PC-3 (cell line): ENCODE measurements around the gene ERI3. TPM values are rescaled to one million over a fixed set of nuclear protein-coding genes. Genes with fewer than 3 reads are reported as not detected.

Experiments
- ATAC-seq: fragments of 200-7000 bp; cut with Tn5 transposase; 2 replicates; pipeline ENCODE4 v1.9.1; 2020; ENCODE audit warnings: mild to moderate bottlenecking, moderate library complexity
- BruUV-seq: library from RNA; stranded (reverse); fragments of 400-500 nt; replicated peaks from 2 replicates; lab custom pipeline; 2021; lab: Mats Ljungman, UMichigan
- CTCF ChIA-PET: fragments of 300-600 bp; sonication (Branson Sonifier 250); formaldehyde crosslinking; loops from one replicate; lab custom pipeline; 2022; ENCODE audit warnings: antibody characterized with exemption; lab: Charles Lee
- POLR2A ChIA-PET: fragments of 300-600 bp; sonication (Branson Sonifier 250); formaldehyde crosslinking; loops from one replicate; lab custom pipeline; 2022; ENCODE audit warnings: antibody characterized with exemption; ENCODE audit not compliant: unreplicated experiment; lab: Charles Lee
- DNase-seq: peaks from one replicate; pipeline ENCODE4 v3.0.0-alpha.2; 2015
- H2AFZ ChIP-seq: fragments of 300-600 bp; sonication (generic); 2 replicates; pipeline ENCODE4 v1.6.0; 2016; ENCODE audit warnings: antibody characterized with exemption, low read length
- H3F3A ChIP-seq: fragments of 300-600 bp; sonication (generic); one replicate; pipeline ENCODE4 v1.6.0; 2017; ENCODE audit warnings: antibody characterized with exemption, low read length, control low read depth, mild to moderate bottlenecking; ENCODE audit not compliant: unreplicated experiment
- H3K27ac ChIP-seq: fragments of 300-600 bp; sonication (generic); 2 replicates; pipeline ENCODE4 v1.5.1; 2016; ENCODE audit warnings: mild to moderate bottlenecking, low read length
- H3K27me3 ChIP-seq: fragments of 300-600 bp; sonication (generic); 2 replicates; pipeline ENCODE4 v1.6.1; 2016; ENCODE audit warnings: low read length, mixed read lengths
- H3K36me3 ChIP-seq: fragments of 300-600 bp; sonication (generic); 2 replicates; pipeline ENCODE4 v1.6.1; 2016; ENCODE audit warnings: low read depth, mixed run types, low read length, mixed read lengths
- H3K4me1 ChIP-seq: fragments of 300-600 bp; sonication (generic); 2 replicates; pipeline ENCODE4 v1.5.1; 2016; ENCODE audit warnings: low read length; ENCODE audit not compliant: insufficient read depth
- H3K4me2 ChIP-seq: fragments of 300-600 bp; sonication (generic); 2 replicates; pipeline ENCODE4 v1.6.0; 2016; ENCODE audit warnings: low read length
- H3K4me3 ChIP-seq: fragments of 300-600 bp; sonication (generic); 2 replicates; pipeline ENCODE4 v1.5.1; 2016; ENCODE audit warnings: mild to moderate bottlenecking, low read length, mixed read lengths
- H3K79me2 ChIP-seq: fragments of 300-600 bp; sonication (generic); 2 replicates; pipeline ENCODE4 v1.6.1; 2017; ENCODE audit warnings: low read length, mixed read lengths
- H3K9ac ChIP-seq: fragments of 300-600 bp; sonication (generic); 2 replicates; pipeline ENCODE4 v1.6.0; 2016; ENCODE audit warnings: mild to moderate bottlenecking, low read length
- H3K9me2 ChIP-seq: fragments of 300-600 bp; sonication (generic); replicated peaks from 2 replicates; pipeline ENCODE4 v1.6.1; 2016; ENCODE audit warnings: mixed run types, low read length, mixed read lengths
- H3K9me3 ChIP-seq: fragments of 300-600 bp; sonication (generic); 2 replicates; pipeline ENCODE4 v1.6.1; 2016; ENCODE audit warnings: low read length, mixed read lengths
- H4K20me1 ChIP-seq: fragments of 300-600 bp; sonication (generic); 2 replicates; pipeline ENCODE4 v1.6.1; 2016; ENCODE audit warnings: low read length, mixed read lengths
- CTCF ChIP-seq: fragments of 300-600 bp; sonication (generic); conservative IDR thresholded peaks from 2 replicates; pipeline ENCODE4 v1.5.1; 2017; ENCODE audit warnings: antibody characterized with exemption, low read depth, mild to moderate bottlenecking, low read length
- EZH2 ChIP-seq: fragments of 300-600 bp; sonication (generic); IDR thresholded peaks from one replicate; pipeline ENCODE4 v1.6.1; 2017; ENCODE audit warnings: antibody characterized with exemption, mild to moderate bottlenecking, low read length; ENCODE audit not compliant: unreplicated experiment
- EZH2phosphoT487 ChIP-seq: fragments of 300-600 bp; sonication (generic); IDR thresholded peaks from 2 replicates; pipeline ENCODE4 v1.6.1; 2018; ENCODE audit warnings: mild to moderate bottlenecking, antibody characterized with exemption, low read length, borderline replicate concordance
- intact Hi-C: fragments of 100-400 bp; cut with micrococcal nuclease; formaldehyde crosslinking; loops from 2 replicates; pipeline ENCODE4 v1.9.0; 2023
- total RNA-seq: library from RNA; depleted of rRNA; stranded (reverse); fragments of >200 nt; gene quantifications from 2 replicates; pipeline ENCODE4 v1.2.3, GENCODE V29; 2014

ERI3 gene
- total RNA-seq, 1 experiment from 2014 or later: 138 TPM

GRCh38 chr1:44261171-44261817 is 93.8 kb downstream of the ERI3 start:
- H3K27me3 ChIP-seq: no peaks in the 10 kb centered on the region
- no peak overlapping the region for H3K27ac ChIP-seq
- no peaks in the 10 kb centered on the region for H3K9me3 ChIP-seq
- H2AFZ ChIP-seq: no peak overlapping the region
- BruUV-seq: no TSS peak
- intact Hi-C loops: no loop called here
- no peaks in the 10 kb centered on the region for H3F3A ChIP-seq
- no peaks in the 10 kb centered on the region for H3K9me2 ChIP-seq
- H3K36me3 ChIP-seq: no peaks in the 10 kb centered on the region; the same call in 1 of the 2 replicates
- no peak for DNase-seq
- H4K20me1 ChIP-seq: no peaks in the 10 kb centered on the region
- POLR2A ChIA-PET: no interaction called here
- H3K4me1 ChIP-seq: 0 out of 2 replicates have a peak, but pooled peaks cover 7% of the 10 kb centered on the region
- H3K4me3 ChIP-seq: no peak overlapping the region
- no peak for ATAC-seq
- TF ChIP-seq EZH2: no peak
- TF ChIP-seq CTCF: no peak
- TF ChIP-seq EZH2phosphoT487: no peak
- no peaks in the 10 kb centered on the region for H3K79me2 ChIP-seq
- CTCF ChIA-PET: no interaction called here
- H3K4me2 ChIP-seq: no peak overlapping the region
- no peak overlapping the region for H3K9ac ChIP-seq

GRCh38 chr1:44260792-44261170 is 94.3 kb downstream of the ERI3 start:
- Histone ChIP-seq H3K9me3 (no peaks in the 10 kb centered on the region), H3K9me2 (no peaks in the 10 kb centered on the region), H3K27me3 (no peaks in the 10 kb centered on the region), H3K79me2 (no peaks in the 10 kb centered on the region), H3K9ac (no peak overlapping the region), H3K4me1 (0 out of 2 replicates have a peak, but pooled peaks cover 7% of the 10 kb centered on the region), H3K36me3 (no peaks in the 10 kb centered on the region; the same call in 1 of the 2 replicates), H3F3A (no peaks in the 10 kb centered on the region), H2AFZ (no peak overlapping the region), H3K4me2 (no peak overlapping the region), H3K27ac (no peak overlapping the region), H3K4me3 (no peak overlapping the region), H4K20me1 (no peaks in the 10 kb centered on the region)
- DNase-seq (no peak), ATAC-seq (peak; percentile 31; the same call in 1 of the 2 replicates)
- intact Hi-C loops: no loop called here
- no TSS peak for BruUV-seq
- TF ChIP-seq CTCF: no peak
- TF ChIP-seq EZH2: no peak
- TF ChIP-seq EZH2phosphoT487: no peak
- POLR2A ChIA-PET: no interaction called here
- CTCF ChIA-PET: no interaction called here

- Histone ChIP-seq H2AFZ (no peak overlapping the region), H3K9me3 (no peaks in the 10 kb centered on the region), H3K79me2 (no peaks in the 10 kb centered on the region), H3K36me3 (no peaks in the 10 kb centered on the region), H3K4me2 (no peak overlapping the region), H4K20me1 (no peaks in the 10 kb centered on the region), H3F3A (no peaks in the 10 kb centered on the region), H3K4me3 (no peak overlapping the region), H3K27ac (no peak overlapping the region), H3K9ac (no peak overlapping the region), H3K27me3 (no peaks in the 10 kb centered on the region), H3K9me2 (no peaks in the 10 kb centered on the region), H3K4me1 (0 out of 2 replicates have a peak, but pooled peaks cover 7% of the 10 kb centered on the region)
- POLR2A ChIA-PET: no interaction called here
- intact Hi-C loops: no loop called here
- no TSS peak for BruUV-seq
- ATAC-seq (no peak), DNase-seq (no peak)
- CTCF ChIA-PET: no interaction called here
- TF ChIP-seq EZH2phosphoT487 (no peak), CTCF (no peak), EZH2 (no peak)
Observed at GRCh38 chr1:44259090-44259489, 96.0 kb downstream of the ERI3 start.
